Sigmoid colon (tissue), 7 donors: ENCODE data around the gene CPEB1. TPM values are rescaled to one million over a fixed set of nuclear protein-coding genes. Genes with fewer than 3 reads are reported as not detected.

Source experiments
- DNase-seq: peaks from one replicate; pipeline ENCODE4 v3.0.0-alpha.2; 2019
- H3K27ac ChIP-seq, 4 donors: fragments of 200-600 bp; sonication (generic); one replicate each; pipeline ENCODE4 v1.5.1; 2016 to 2019; ENCODE audit warnings: mild to moderate bottlenecking in 1 of 4
- H3K27me3 ChIP-seq, 3 donors: fragments of 200-600 bp; sonication (generic); one replicate each; pipeline ENCODE4 v1.5.1; 2019; ENCODE audit warnings: mild to moderate bottlenecking in 1 of 3
- H3K36me3 ChIP-seq, 4 donors: fragments of 200-600 bp; sonication (generic); one replicate each; pipeline ENCODE4 v1.5.1; 2016 to 2019
- H3K4me1 ChIP-seq, 4 donors: fragments of 200-600 bp; sonication (generic); one replicate each; pipeline ENCODE4 v1.5.1; 2017 to 2019
- H3K4me3 ChIP-seq, 4 donors: fragments of 200-600 bp; sonication (generic); one replicate each; pipeline ENCODE4 v1.5.1; 2017 to 2019; ENCODE audit warnings: mild to moderate bottlenecking in 2 of 4, moderate library complexity in 1 of 4
- H3K9me3 ChIP-seq, 4 donors: fragments of 200-600 bp in 3 of 4; sonication (generic) in 3 of 4; one replicate each; pipeline versions ENCODE4 v1.5.1 to v1.6.1; 2013 to 2019
- CTCF ChIP-seq, 4 experiments: fragments of 450-650 bp in 3 of 4; fragments of 200-600 bp in 1 of 4; IDR thresholded peaks; one replicate each; pipeline ENCODE4 v1.5.1; 2016 to 2019; ENCODE audit warnings: antibody characterized with exemption in 4 of 4, mild to moderate bottlenecking in 3 of 4, moderate library complexity in 2 of 4
- EP300 ChIP-seq, 4 donors: sonication (generic); formaldehyde crosslinking; IDR thresholded peaks; one replicate each; pipeline ENCODE4 v1.6.1; 2017; ENCODE audit warnings: antibody characterized with exemption in 4 of 4
- POLR2A ChIP-seq, 2 donors: fragments of 450-650 bp; IDR thresholded peaks; one replicate each; pipeline ENCODE4 v1.6.1; 2016; ENCODE audit warnings: antibody characterized with exemption in 2 of 2, mild to moderate bottlenecking in 2 of 2, moderate library complexity in 2 of 2
- POLR2AphosphoS5 ChIP-seq, 4 donors: sonication (generic); formaldehyde crosslinking; IDR thresholded peaks; one replicate each; pipeline ENCODE4 v1.6.1; 2017; ENCODE audit warnings: antibody characterized with exemption in 4 of 4
- WGBS, 2 donors: extraction: QIAGEN DNeasy Blood & Tissue Kit; methylation state at CpG; one replicate each; pipeline ENCODE4 v1.1.7; 2013; 5-methylcytosine and 5-hydroxymethylcytosine counted together
- intact Hi-C: fragments of 100-400 bp; cut with DNase I; formaldehyde crosslinking; loops from one replicate; pipeline ENCODE4 v1.15.1; 2023
- polyA plus RNA-seq, 3 donors: library from polyadenylated mRNA; stranded (reverse); fragments of 200-250 nt; gene quantifications; one replicate each; pipeline ENCODE4 v1.2.3, GENCODE V29; 2013
- total RNA-seq, 4 donors: library from RNA; depleted of rRNA; stranded (reverse); fragments of >200 nt; gene quantifications; one replicate each; pipeline ENCODE4 v1.1.0, GENCODE V29; 2016
- donor health status: healthy with polysubstance abuse.
- donor health status: Bipolar disorder and iron deficiency.
- donor health status: healthy.

Gene CPEB1
- total and polyA plus RNA-seq, 7 donors: 1.2 to 13.2 (median 9.7) TPM; not detected in 1

- intact Hi-C loops: no loop called here
- Histone ChIP-seq H3K9me3 (no peaks in the 10 kb centered on the region), H3K4me1 (no peaks in the 10 kb centered on the region), H3K27ac (no peak overlapping the region), H3K36me3 (peaks cover 0 to 65% (median 13%) of the 10 kb centered on the region in 4 donors), H3K4me3 (no peak overlapping the region), H3K27me3 (no peaks in the 10 kb centered on the region)
- DNase-seq: no peak
- TF ChIP-seq CTCF (IDR thresholded peaks at IDR 0.05) (no peak), EP300 (IDR thresholded peaks at IDR 0.05) (no peak), POLR2AphosphoS5 (IDR thresholded peaks at IDR 0.05) (no peak), POLR2A (IDR thresholded peaks at IDR 0.05) (no peak)
- WGBS, 2 donors: 94 to 95% methylated on average over 9 of the region's 9 CpGs
Observed at GRCh38 chr15:82549199-82549665, 97.9 kb downstream of the CPEB1 start.

- no peak for DNase-seq
- Histone ChIP-seq H3K4me3 (no peak overlapping the region), H3K4me1 (no peaks in the 10 kb centered on the region), H3K36me3 (peaks cover 0 to 64% (median 13%) of the 10 kb centered on the region in 4 donors), H3K9me3 (no peaks in the 10 kb centered on the region), H3K27ac (no peak overlapping the region), H3K27me3 (no peaks in the 10 kb centered on the region)
- TF ChIP-seq CTCF (IDR thresholded peaks at IDR 0.05) (no peak), POLR2AphosphoS5 (IDR thresholded peaks at IDR 0.05) (no peak), POLR2A (IDR thresholded peaks at IDR 0.05) (no peak)
- intact Hi-C loops: no loop called here
- 83 to 88% methylated on average over 2 of the region's 2 CpGs for WGBS, 2 donors
Observed at GRCh38 chr15:82548700-82549099, 98.5 kb downstream of the CPEB1 start.

GRCh38 chr15:82545478-82545877 lies 101.7 kb downstream of the CPEB1 start:
- Histone ChIP-seq H3K9me3 (no peaks in the 10 kb centered on the region), H3K27me3 (no peaks in the 10 kb centered on the region), H3K27ac (no peak overlapping the region), H3K4me1 (peaks cover 0 to 8% (median 6%) of the 10 kb centered on the region in 4 donors), H3K36me3 (peaks cover 0 to 40% (median 4%) of the 10 kb centered on the region in 4 donors), H3K4me3 (no peak overlapping the region)
- no peak for TF ChIP-seq POLR2A (IDR thresholded peaks at IDR 0.05)
- TF ChIP-seq POLR2AphosphoS5 (IDR thresholded peaks at IDR 0.05): no peak
- no peak for TF ChIP-seq EP300 (IDR thresholded peaks at IDR 0.05)
- TF ChIP-seq CTCF (IDR thresholded peaks at IDR 0.05): no peak
- 69 to 81% methylated on average over 6 of the region's 6 CpGs for WGBS, 2 donors
- DNase-seq: no peak
- intact Hi-C loops: no loop called here

GRCh38 chr15:82545002-82545401 lies 102.2 kb downstream of the CPEB1 start:
- intact Hi-C loops: no loop called here
- 28 to 59% methylated on average over 3 of the region's 3 CpGs for WGBS, 2 donors
- TF ChIP-seq CTCF (IDR thresholded peaks at IDR 0.05): no peak
- TF ChIP-seq EP300 (IDR thresholded peaks at IDR 0.05): no peak
- TF ChIP-seq POLR2A (IDR thresholded peaks at IDR 0.05): no peak
- no peak for TF ChIP-seq POLR2AphosphoS5 (IDR thresholded peaks at IDR 0.05)
- no peaks in the 10 kb centered on the region for H3K27me3 ChIP-seq
- no peak for DNase-seq
- no peaks in the 10 kb centered on the region for H3K9me3 ChIP-seq
- no peak overlapping the region for H3K4me3 ChIP-seq
- H3K36me3 ChIP-seq: peaks cover 0 to 35% (median 3%) of the 10 kb centered on the region in 4 donors
- H3K4me1 ChIP-seq: peaks cover 0 to 8% (median 6%) of the 10 kb centered on the region in 4 donors
- no peak overlapping the region for H3K27ac ChIP-seq

- no peak overlapping the region for H3K4me3 ChIP-seq
- intact Hi-C loops: loop anchor here (5.0 kb wide), 1 partner anchor 268 kb away; no protein-coding TSS in a partner anchor
- H3K9me3 ChIP-seq: no peaks in the 10 kb centered on the region
- DNase-seq: no peak
- H3K4me1 ChIP-seq: peaks cover 0 to 12% (median 7%) of the 10 kb centered on the region in 4 donors
- H3K27ac ChIP-seq: no peak overlapping the region
- TF ChIP-seq POLR2A (IDR thresholded peaks at IDR 0.05) (no peak), CTCF (IDR thresholded peaks at IDR 0.05) (no peak), POLR2AphosphoS5 (IDR thresholded peaks at IDR 0.05) (no peak), EP300 (IDR thresholded peaks at IDR 0.05) (no peak)
- 63 to 81% methylated on average over 9 of the region's 9 CpGs for WGBS, 2 donors
- H3K27me3 ChIP-seq: no peaks in the 10 kb centered on the region
- H3K36me3 ChIP-seq: peaks cover 0 to 30% (median under 1%) of the 10 kb centered on the region in 4 donors
Observed at GRCh38 chr15:82544431-82544830, 102.7 kb downstream of the CPEB1 start.
